Testis (tissue), 2 donors: ENCODE data around the gene CBR3.

ENCODE experiments used
- POLR2A ChIP-seq: fragments of 450-650 bp; IDR thresholded peaks from one replicate; pipeline ENCODE4 v1.6.1; 2017; ENCODE audit warnings: antibody characterized with exemption, mild to moderate bottlenecking, moderate library complexity
- TF ChIP-seq, protein P1 (sequence below), 3 experiments: fragments of 450-650 bp in 2 of 3; fragments of 200-600 bp in 1 of 3; sonication (generic) in 1 of 3; IDR thresholded peaks; one replicate each; pipeline ENCODE4 v1.5.1; 2016 to 2019; ENCODE audit warnings: antibody characterized with exemption in 3 of 3, mild to moderate bottlenecking in 2 of 3, moderate library complexity in 1 of 3

DNA sequence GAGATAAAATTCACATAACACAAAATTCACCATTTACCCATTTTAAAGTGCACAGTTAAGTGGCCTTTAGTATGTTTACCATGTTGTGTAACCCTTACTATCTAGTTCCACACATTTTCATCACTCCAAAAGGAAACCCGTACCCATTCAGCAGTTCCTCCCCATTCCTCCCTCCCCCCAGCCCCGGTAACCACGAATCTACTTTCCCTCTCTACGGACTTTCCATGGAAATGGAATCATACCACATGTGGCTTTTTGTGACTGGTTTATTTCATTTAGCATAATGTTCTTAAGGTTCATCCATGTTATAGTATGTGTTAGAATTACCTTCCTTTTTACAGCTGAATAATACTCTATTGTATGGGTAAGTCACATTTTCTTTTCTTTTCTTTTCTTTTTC lies 32.7 kb downstream of the CBR3 start:
- TF ChIP-seq, protein P1, sequence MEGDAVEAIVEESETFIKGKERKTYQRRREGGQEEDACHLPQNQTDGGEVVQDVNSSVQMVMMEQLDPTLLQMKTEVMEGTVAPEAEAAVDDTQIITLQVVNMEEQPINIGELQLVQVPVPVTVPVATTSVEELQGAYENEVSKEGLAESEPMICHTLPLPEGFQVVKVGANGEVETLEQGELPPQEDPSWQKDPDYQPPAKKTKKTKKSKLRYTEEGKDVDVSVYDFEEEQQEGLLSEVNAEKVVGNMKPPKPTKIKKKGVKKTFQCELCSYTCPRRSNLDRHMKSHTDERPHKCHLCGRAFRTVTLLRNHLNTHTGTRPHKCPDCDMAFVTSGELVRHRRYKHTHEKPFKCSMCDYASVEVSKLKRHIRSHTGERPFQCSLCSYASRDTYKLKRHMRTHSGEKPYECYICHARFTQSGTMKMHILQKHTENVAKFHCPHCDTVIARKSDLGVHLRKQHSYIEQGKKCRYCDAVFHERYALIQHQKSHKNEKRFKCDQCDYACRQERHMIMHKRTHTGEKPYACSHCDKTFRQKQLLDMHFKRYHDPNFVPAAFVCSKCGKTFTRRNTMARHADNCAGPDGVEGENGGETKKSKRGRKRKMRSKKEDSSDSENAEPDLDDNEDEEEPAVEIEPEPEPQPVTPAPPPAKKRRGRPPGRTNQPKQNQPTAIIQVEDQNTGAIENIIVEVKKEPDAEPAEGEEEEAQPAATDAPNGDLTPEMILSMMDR (IDR thresholded peaks at IDR 0.05): no peak
- no peak for TF ChIP-seq POLR2A
